Fibroblast of skin of abdomen (primary cell): ENCODE data around the gene MAP2K5.

Experiments
- DNase-seq: peaks from one replicate; pipeline ENCODE4 v3.0.0-alpha.2; 2013

MAP2K5 gene

DNA sequence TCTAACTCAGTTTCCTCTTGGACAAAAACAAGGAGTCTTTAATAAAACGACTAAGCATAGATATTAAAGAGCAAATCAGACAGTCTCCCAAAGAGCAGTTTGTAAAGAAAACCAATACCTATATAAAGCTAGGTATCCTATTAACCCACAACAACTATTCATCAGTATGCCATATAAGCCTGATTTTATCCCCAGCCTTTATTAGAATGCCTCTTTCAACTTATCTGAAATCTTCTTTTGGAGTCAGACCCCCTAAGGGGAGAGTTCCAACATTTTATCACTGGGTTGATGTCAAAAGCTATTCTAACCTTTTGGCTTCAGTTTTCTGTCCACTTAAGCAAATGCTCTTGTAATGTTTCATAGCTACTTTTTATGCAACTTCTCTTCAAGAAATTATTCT lies 17.8 kb downstream of the MAP2K5 start:
- DNase-seq = no peak

DNA sequence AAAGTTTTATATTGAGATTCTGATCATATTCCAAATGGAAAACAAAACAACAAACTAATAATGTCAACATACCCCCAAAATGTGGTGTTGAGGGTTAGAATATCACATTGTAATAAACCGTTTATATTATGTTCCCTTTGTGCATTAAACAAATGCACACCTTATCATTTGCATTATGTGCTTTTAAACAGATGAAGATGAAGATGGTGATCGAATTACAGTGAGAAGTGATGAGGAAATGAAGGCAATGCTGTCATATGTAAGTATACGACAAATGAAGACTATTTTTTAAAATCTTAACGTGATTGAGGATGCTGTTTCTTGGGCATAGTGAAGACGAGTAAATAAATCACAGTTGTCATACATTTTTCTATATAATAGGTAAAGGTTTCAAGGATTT lies 20.6 kb downstream of the MAP2K5 start:
- no peak for DNase-seq

DNA sequence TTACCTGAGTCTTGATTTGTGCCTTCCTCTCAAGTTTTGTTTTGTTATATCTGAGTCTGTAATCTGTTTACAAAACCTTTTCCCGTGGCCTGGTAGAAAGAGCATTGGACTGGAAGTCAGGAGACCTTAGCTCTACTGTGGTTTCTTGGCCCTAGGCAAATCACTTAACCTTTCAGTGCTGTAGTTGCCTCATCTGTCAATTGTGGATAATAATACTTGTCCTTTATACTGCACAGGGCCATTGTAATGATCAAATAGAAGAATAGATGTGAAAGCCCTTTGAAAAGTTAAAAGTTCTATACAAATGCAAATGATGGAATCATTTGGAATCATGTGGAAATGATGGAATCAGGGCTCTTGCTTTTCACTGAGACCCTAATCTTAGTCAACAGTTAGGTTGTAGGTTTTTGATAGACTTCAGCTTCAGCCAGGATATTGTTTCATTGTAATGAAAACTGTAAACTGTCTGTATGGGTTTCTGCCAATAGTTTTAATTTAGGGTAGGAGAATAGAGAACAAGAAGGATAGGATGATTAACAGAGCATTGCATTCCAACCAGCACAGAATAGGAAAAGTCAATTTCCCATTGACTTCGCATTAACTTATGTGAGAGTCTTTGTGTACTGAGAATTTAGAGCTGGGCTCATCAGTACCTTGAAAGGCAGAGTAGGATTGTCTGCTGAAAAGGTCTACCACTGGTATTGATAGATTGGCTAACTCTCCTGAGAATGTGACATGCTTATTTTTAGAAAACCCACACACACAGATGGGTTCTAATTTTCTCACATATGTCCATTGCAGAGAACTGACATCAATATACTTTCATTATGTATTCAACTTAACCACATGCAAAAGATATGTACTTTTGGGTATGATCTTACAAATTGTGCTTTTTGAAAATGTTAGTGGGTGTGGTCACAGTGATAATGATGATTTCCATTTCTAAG lies 21.8 kb downstream of the MAP2K5 start:
- no peak for DNase-seq

DNA sequence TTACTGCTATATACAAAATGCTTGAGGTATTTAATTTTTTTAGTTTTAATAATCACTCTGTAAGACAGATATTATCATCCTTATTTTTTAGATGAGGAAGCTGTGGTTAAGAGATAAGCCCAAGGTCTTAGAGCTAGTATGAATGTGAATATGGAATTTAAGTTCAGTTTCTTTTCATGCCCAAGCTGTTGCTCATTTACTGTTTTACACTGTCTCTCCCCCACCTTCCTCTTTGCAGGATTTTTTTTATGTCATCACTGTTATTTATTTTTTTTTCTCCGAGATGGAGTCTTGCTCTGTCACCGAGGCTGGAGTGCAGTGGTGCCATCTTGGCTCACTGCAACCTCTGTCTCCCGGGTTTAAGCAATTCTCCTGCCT lies 22.5 kb downstream of the MAP2K5 start:
- DNase-seq = no peak

DNA sequence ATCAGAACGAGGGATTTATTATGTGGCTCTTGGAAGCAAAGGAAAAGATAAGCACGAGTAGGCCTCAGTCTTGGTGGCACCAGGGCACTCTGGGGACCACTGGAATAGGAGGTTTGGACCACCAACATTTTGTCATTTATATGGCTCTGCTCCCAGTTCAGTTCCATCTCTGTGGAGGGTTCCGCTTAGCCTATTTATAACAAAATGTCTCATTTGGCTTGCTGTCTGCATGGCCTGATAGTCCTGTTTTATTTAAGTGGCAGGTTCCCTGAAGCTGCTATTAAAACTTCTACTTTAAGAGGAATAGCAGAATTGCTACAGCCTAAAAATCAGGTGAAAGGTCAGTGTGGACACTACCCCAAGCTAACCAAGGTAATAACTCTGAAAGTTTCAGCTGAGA lies 27.2 kb downstream of the MAP2K5 start:
- DNase-seq = no peak

DNA sequence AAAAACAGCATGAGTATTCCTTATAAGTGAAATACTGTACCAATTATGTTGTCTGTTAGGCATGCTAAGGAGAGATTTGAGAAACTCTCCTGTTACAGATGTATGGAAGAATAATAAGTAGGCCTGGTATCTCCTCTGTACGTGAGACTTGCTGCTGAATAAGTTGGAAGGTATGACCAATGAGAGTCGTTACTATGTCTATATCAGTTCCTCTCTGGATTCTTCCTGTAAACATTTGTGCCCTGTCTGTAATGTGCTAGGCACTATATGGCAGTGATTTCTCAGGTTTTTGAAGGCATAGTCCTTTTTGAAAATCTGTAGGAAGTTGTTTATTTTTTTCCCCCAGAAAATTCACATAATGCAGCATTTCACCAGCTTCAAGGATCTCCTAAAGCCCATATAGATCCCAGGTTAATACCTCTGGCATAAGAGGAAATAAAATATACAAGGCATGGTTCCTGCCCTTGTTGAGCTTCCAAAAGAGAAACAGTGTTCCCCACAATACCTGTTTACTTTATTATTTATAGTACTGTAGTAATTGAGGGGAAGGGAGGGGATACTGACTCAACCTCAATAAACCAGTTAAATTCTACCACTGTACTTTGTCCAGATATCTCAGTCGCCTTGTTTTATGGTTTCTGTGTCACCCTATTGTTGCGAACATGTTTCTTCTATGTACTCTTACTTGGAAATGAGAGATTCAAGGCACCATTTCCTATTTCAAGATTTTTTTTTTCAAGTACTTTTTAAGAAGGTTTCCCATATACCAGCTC lies 28.6 kb downstream of the MAP2K5 start:
- no peak for DNase-seq

DNA sequence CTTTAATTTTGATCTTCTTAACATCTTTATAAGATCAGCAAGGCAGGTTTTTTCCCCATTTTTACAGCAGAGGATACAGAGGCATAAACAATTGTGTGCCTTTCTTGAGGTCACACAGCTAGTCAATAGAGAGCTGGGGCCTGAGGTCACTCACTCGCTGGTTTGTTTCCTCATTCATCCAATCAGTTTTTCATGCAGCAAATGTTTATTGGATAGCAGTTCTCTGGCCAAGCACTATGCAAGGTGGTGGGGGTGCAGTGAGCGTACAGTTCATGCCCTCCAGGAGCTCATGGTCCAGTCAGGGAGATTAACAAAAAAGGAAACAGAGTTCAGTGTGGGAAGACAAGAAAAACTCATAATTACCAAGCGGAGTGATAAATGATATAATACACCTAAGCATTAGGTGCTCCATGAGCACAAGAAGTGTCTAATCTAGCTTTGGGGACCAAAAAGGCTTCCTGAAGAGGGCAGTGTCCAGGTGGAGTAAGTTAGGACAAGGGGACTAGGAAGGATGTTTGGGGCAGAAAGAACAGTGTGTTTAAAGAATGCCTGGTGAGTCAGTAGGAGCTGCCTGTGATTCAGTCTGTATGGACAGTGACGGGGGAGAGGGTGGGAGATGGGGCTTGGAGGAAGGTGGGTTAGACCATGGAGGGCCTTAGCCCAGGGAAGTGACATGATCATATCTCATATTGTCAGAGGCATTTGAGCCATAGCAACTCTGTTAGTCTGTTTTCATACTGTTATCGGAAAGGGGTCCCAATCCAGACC lies 29.3 kb downstream of the MAP2K5 start:
- no peak for DNase-seq

DNA sequence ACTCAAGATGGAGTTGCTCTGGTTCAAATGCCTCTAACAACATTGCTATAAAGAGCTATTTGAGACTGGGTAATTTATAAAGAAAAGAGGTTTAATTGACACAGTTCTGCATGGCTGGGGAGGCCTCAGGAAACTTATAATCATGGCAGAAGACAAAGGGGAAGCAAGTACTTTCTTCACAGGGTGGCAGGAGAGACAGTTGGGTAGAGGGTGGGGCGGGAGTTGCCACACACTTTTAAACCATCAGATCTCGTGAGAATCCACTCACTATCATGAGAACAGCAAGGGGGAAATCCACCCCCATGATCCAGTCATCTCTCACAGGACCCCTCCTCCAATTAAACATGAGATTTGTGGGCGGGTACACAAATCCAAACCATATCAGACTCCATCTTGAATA lies 30.7 kb downstream of the MAP2K5 start:
- DNase-seq = no peak

DNA sequence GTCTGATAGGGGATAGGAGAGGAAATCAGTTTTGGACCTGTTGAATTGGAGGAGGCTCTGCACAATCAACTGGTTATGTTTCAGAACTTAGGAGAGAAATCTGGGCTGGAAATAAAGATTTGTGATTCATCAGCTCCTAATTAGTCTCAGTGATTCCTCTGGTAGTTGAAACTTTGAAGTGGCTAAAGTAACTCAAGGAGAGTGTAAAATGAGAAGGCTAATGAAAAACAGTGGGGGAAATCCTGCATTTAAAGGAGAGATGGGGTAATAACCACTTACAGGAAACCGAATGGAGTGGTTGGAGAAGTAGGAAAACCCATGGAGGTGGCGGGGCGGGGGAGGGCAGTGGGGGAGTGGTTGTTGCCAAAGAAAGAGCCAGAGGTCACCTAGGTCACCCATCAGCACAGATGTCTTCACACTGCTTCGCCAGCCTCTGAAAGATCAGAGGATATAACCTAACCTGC lies 32.6 kb downstream of the MAP2K5 start:
- DNase-seq = peak; percentile 54

DNA sequence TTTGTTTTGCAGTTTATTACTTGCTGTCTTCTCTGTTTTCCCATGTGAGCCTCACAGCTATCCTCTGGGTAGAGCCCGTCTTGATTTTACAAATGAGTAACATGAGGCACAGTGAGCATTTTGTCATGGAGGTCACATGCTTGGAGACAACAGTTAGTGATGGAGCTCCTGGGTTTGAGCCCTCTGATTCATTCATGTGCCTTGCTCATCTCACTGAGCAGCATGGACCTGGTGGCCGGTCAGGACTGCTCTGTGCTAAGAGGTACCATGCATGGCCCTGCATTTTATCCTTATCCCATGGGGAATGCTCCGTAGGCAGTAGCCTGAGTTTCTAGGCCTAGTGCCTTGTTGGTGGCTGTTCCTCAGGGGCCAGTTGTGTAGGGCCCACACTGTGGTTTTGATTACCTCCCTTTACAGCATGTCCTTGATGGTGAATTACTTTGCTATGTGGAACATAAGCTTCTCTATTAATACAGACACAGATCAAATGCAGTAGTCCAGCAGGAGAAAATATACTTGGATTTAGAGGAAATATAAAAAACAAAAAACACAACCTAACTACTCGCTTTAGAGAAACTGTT lies 35.6 kb downstream of the MAP2K5 start:
- no peak for DNase-seq

DNA sequence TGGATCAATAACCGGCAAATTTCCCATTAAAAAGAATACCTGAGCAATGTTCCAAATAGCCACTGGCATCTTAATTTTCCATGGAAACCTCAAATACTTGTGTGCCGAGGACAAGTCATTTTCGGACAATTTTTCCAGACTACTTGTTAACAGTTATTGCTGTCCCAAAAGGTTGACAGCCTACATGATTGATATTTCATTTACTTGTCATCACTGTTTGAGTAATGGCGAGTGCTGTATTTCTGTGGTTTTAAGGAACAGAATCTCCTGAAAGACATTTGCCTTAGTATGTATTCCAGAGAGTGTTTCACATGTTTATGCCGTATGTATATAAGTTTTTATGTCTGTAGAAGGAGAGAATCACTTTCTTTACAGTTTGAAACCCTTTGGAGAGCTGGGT lies 36.7 kb downstream of the MAP2K5 start:
- DNase-seq = peak; percentile 57

DNA sequence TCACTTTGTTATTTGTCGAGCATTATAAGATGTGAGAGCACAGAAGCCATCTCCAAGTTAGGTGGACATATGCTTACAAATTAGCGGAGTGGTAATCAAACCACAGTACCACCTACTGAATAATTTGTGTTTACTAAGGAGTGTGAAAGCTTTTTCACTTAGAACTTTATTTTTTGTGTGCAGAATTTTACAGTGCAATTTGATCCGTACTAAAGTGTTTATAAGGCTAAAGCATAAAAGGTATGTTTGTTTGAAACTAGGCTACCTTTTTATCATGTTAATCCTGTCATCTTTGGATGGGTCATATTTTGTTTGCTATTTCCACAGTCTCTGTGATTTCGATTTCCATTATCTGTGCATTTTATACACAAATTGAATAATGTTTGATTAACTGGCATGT lies 37.5 kb downstream of the MAP2K5 start:
- DNase-seq = no peak

DNA sequence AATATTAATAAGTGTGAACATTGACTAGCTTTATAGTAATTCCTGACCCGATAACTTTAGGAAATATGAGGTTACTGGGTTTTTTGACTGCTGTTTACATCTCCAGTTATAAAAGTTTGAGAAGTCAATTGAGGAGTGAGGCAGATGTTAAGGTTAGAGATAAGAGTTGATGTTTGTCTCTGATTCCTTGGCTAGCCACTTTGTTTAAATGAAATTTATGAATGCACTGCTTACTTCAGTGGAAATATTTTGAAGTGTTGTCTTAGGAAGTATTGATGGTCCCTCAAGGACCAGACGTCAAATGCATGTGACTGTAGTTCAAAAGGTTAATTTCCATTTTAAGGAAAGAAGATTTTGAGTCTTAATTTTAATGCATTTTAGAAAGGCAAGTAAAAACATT lies 41.7 kb downstream of the MAP2K5 start:
- DNase-seq = no peak

DNA sequence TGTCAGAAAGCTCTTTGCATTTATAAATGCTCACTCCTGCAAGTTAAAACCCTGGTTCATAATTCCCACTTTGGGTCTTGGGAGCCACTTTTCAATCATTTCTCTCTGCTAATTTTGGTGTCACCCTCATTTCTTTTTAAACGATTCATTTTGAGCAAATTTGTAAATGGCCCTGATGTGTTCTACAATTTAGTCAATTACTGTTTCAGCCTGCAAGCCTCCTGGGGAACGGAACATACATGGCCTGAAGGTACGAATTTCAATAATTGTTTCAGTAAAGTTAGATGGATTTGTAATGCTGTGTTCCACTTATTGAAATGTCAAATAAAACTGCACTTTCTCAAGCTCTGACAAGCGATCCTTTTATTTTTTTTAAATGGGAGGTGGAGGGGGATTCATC lies 43.2 kb downstream of the MAP2K5 start:
- no peak for DNase-seq

DNA sequence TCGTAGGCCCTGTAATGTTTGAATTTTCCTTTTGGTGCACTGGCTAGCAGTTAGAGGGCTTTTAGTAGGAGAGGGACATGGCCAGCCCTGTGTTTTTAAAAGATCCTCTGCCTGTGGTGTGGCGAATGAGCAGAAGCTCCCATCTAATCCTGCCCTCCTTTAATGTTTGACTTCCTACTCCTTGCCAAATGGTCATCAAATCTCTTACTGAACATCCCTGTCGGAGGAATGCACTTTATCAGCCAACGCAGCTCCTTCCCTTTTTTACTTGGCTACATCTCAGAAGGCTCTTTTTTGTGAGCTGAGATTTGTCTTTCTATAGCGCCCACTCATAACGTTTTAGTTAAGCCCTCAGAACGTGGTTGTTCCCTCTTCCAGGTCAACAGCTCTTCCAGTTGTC lies 44.8 kb downstream of the MAP2K5 start:
- no peak for DNase-seq

DNA sequence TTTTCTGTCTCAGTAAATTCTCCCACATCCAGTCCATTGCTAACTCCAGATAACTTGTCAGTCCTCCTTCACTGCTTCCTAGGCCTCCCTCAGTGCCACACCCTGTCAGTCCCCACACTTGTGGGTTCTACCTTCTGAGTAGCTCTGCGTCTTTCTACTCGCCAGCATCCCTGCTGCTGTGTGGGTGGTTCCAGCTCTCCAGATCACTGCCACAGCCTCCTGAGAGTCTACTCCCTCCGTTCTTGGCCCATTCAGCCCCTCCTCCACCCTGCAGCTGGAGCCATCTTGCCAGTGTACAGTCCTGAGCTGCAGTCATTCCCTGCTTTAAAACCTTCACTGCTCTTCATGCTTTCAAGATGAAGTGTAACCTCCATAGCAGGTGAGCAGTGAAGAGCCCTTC lies 45.3 kb downstream of the MAP2K5 start:
- DNase-seq = no peak

DNA sequence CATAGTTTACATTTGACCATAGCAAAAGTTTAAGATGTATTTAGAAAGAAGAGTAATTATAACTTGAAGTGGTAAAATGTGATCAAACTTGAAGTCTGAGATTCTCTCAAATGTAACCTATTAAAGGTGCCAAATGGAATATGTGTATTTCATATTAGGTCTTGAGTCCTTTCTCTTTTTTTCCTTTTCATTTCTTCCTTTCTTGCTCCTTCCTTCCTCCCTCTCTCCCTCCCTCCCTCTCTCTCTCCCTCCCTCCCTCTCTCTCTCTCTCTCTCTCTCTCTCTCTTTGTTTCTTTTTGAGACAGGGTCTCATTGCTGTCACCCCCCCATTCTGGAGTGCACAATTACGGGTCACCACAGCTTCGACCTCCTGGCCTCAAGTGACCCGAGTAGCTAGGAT lies 47.7 kb downstream of the MAP2K5 start:
- no peak for DNase-seq

DNA sequence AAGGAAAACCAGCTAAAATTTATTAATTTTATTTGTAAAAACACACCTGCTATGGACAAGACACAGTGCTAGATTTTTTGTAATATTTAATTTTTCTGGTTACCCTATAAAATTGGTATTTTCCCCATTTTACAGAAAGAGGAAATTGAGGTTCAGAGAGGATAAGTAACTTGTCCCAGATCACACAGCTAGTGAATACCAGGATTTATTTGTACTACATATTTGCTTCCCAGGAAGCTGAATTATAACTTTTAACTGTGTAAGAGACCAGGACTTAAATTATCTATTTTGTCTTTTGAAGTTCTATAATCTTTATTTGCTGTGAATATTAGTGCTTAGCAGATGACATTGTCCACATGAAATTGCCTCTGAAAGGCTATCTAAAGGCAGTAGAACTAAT lies 49.7 kb downstream of the MAP2K5 start:
- DNase-seq = no peak

DNA sequence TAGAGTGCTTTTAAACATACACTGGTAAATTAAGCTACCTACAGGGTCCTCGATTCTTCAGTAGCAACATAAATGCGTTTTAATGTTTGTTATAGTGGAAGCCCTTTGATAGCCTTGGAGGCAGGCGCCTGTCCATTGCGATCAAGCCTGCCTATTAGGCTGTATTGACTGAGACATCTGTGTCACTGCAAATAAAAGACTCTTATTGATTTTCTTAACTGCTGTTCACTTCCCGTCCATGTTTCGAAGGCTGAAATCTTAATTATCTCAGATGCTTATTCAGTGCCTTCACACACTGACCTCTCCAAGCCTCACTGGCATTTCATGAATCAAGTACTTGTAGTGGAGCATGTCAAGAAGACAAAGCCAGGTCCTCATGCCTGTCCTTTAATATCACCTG lies 51.1 kb downstream of the MAP2K5 start:
- no peak for DNase-seq

DNA sequence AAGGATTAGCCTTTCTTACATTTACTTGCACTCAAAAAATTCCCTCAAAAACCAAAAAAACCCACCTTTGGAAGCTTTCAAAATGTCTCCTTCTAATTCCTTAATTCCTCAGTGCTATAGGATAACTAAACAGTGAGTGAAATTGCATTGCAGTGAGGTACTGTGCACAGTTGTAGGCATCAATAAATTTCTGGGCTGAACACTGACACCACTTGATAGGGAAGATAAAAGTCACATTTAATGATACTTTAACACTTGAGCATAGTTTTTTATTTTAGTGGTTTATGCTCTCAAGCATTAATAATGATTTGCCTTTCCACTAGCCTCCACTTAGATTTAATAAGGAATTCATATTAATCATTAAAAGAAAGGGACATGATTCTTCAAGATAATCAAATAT lies 52.3 kb downstream of the MAP2K5 start:
- DNase-seq = no peak

DNA sequence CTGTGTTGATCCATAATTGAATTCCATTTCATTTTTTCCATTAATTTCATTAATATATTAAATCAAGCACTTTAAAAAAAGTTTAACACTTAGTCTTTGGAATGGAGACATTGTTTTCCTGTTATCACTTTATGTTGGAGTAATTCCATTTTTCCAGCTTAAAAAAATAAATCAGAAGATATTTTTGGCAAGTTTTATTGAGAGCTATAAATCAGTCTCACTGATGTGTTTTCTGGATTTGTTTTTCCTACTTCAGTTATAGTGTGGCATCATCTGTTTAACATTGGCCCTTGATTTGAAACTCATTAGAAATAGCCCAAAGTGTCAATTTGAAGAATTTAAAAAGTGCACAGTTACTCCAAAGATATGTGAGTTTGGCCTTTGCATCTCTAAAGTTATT lies 53.1 kb downstream of the MAP2K5 start:
- no peak for DNase-seq

DNA sequence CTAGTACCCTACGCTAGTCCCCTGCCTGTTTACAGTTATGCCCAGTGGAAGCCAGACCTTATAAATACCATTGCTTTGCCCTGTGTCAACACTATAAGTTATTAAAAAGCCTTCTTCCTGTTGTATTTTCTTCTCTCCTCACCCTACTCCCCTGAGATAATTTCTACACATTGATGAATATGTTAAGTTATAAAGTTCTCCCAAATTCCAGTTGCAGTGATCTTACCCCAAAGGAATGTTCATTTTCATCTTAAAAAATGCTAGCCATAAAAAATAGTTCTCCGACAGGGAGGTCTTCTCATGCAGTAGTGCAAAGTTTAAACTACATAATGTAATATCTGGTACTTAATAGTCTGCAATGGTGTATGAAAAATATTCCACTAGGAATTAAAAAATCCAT lies 58.6 kb downstream of the MAP2K5 start:
- peak; percentile 36 for DNase-seq

DNA sequence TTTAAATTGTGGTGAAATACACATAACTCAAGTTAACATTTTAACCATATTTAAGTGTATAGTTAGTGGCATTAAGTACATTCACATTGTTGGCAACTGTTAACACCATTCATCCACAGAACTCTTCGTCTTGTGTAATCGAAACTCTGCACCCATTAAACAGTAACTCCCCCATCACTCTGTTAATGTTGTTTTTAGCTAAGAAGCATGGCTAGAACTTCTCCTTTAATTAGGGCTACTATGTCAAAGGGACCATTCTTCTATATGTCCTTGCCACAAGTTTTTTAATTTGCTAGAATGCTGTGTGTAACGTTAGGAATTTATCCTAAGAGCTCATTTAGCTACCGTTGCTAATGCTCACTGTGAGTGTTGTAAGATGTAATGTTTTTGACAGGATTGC lies 60.6 kb downstream of the MAP2K5 start:
- no peak for DNase-seq
